CD4-positive, alpha-beta T cell treated with Interleukin-15 for 4 hours (primary cell): ENCODE results near the gene NMU.
"Not testable (repeated sequence)": the region's sequence is repeated elsewhere in the genome, so short reads cannot be mapped to it uniquely, and the experiment has no call there.

Experiments
- DNase-seq: peaks from one replicate; pipeline ENCODE4 v3.0.0-alpha.2; 2020; ENCODE audit warnings: low spot score

The NMU gene

GRCh38 chr4:55554453-55555030 is 81.6 kb downstream of the NMU start:
- DNase-seq, result peak; percentile 47

DNA sequence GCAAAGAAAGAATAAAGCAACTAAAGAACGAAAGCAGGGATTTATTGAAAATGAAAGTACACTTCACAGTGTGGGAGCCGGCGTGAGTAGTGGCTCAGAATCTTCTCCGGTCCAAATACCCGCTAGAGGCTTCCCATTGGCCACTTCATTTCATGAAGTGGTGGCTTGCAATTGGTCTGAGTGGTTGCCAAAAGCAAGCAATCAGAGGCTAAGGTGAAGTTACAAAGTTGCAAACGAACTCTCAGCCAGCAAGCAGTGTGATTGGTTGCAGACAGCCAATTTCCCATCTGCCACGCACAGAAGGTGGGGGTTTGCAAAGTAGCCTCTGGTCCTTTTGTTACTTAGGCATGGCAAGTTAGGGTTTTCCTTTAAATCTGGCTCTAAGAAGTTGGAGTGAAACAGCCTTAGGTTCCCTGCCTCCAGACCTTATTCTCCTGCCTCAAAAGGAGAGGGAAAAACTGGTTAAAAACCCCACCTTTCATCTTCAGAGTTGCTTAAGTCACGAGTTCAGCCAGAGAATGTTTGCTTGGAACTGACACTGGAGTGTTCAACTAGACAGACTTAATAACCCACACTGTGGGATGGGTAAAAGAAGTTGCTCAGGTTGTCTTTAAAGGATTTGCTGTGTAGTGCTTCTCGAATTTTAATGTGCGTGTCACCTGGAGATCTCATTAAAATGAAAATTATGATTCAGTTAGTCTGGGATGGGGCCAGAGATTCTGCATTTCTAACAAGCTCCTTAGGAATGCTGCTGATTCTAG is 82.5 kb downstream of the NMU start:
- DNase-seq, result peak; percentile 35

DNA sequence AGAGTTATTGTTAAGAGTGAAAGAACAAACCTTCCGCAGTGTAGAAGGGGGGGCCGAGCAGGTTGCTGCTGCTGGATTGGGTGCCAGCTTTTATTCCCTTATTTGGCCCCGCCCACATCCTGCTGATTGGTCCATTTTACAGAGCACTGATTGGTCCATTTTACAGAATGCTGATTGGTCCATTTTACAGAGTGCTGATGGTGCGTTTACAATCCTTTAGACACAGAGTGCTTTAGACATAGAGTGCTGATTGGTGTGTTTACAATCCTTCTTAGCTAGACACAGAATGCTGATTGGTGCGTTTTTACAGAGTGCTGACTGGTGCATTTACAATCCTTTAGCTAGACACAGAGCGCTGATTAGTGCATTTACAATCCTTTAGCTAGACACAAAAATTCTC is 84.1 kb downstream of the NMU start:
- DNase-seq, result not testable (repeated sequence)

- DNase-seq, result peak; percentile 40
Observed at GRCh38 chr4:55549888-55550287, 86.2 kb downstream of the NMU start.

DNA sequence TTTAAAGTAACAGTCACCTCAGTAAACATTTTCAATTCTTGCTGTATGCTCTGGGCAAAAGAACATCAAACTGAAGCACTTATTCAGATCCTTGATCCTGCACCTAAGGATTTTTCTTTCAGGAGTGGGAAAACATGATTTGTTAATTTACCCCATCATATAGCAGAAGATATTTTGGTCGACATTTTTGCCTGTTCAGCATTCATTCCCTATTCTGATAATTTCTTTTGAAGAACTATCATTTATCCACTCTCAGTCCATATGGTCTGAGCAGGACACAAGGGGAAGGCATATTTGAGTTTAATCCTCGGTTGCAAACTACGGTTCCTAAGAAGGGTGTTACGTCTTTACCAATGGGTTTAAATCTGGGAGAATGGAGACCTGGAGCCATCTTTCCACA is 88.2 kb downstream of the NMU start:
- DNase-seq, result no peak

GRCh38 chr4:55547466-55547770 is 88.7 kb downstream of the NMU start:
- DNase-seq, result no peak

DNA sequence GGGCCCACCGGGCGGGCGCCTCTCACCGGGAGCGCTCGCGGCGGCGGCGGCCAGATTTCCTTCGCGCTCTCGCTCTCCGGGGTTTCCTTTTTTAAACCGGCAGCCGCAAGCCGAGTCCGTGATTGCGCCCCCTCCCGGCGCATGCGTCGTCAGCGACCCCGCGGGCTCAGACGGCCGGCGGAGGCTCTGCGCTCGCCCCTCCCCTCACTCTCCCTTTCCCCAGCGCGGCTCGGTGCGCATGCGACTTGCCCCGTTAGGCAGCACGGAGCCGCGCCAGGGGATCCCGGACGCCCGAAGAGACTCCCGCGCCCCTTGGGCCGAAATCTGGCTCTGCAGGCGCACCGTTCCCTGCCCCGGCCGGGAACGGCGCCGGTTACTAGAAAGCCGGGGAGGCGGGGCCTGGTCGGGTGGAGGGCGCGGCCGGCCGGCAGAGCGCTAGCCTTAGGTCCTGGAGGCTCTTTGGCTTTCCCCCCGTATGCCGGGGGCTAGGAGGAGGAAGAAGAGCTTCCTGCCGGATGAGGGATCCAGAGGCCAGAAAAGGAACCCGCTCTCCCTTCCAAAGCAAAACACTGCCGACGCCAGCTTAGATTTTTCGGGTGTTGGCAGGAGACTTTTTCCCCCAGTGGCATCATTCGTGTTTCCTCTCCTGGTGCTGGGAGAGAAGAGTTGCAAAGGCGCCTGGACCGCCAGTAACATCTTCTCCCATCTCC is 89.2 kb downstream of the NMU start, which contains the start of gene CLOCK:
Gene CLOCK, minus strand, starts transcription at position 154 of the 710 bp plus-strand sequence. CDS start 64,124 bp downstream, outside the sequence.
- DNase-seq, result peak; percentile 84

- DNase-seq, result no peak
Observed at GRCh38 chr4:55546506-55546755, 89.7 kb downstream of the NMU start.

- DNase-seq, result peak; percentile 64
Observed at GRCh38 chr4:55545641-55546505, 90.2 kb downstream of the NMU start.
